Placental pericyte (primary cell): ENCODE measurements around the gene CD80. TPM values are rescaled to one million over a fixed set of nuclear protein-coding genes. Genes with fewer than 3 reads are reported as not detected.

ENCODE experiments used
- total RNA-seq: library from RNA; depleted of rRNA; stranded (reverse); fragments of >200 nt; gene quantifications from 2 replicates; pipeline ENCODE4 v1.2.3, GENCODE V29; 2012

The CD80 gene, protein sequence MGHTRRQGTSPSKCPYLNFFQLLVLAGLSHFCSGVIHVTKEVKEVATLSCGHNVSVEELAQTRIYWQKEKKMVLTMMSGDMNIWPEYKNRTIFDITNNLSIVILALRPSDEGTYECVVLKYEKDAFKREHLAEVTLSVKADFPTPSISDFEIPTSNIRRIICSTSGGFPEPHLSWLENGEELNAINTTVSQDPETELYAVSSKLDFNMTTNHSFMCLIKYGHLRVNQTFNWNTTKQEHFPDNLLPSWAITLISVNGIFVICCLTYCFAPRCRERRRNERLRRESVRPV
- not detected in 2 replicates for total RNA-seq

DNA sequence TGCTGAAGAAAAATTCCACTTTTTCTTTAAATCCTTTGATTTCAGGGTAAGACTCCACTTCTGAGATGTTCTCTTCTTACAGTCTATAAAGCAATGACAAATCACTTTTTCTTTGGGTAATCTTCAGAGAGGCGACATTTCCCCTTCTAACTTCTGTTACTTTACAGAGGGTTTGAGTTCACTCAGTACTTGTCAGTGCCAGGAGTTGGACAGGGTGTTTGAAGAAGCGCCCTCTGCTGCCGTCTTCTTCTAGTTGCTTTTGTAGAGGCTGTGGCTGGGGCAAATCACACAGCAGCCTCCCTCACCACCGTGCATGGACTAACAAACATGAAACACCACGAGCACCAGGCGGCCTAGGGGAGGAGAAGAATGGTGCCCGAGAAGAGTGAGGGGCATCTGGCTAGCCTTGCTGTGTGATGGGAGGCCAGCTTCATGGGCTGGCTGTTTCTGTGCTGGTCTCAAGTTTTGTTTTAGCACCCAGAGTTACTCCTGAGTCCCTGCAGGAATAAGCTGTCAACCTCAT is at the start of gene CD80:
Gene CD80, minus strand, starts transcription at position 174 of the 523 bp plus-strand sequence. CDS start 1,886 bp downstream, outside the sequence.

DNA sequence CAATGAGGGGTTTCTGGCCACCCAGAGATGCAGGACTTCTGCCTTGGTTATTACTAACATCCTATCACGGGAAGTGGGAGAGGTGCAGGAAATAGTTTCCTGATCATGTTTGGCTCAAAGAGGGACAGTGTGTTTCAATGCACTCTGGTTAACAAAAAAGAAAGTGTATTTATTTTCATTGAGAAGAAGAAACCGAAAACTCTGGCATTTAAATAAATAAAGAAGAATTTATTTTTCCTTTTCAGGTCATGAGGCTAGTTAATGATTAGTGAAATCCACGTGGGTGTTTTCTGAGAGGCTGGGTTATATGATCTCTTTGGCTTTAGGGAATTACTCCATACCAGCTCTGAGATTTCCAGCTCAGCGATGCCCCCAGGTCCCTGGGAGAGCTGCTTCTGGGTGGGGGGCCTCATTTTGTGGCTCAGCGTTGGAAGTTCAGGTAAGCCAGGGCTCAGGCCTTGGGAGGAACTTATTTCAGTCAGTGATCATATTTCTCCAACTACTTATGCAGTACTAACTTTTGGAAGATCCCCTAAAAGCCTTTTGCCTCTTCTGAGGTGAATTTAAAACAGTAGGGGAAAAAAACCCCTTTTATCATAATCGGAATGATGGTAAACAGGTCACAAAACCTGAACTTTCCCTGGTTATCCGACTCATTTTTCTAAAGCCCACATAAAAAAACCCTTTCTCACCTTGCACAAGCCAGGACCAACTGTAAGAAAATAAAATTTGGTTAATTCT is 38.3 kb upstream of the CD80 start, which contains the start of gene PLA1A:
Gene PLA1A, plus strand, starts transcription at position 338 of the 741 bp plus-strand sequence. Its CDS starts 29 bp downstream, at position 367.

GRCh38 chr3:119579366-119580066 is 20.1 kb upstream of the CD80 start, which contains the start of gene ADPRH:
Gene ADPRH (plus strand): TSS chr3:119579492. CDS start chr3:119582170, 2,678 bp downstream.

DNA sequence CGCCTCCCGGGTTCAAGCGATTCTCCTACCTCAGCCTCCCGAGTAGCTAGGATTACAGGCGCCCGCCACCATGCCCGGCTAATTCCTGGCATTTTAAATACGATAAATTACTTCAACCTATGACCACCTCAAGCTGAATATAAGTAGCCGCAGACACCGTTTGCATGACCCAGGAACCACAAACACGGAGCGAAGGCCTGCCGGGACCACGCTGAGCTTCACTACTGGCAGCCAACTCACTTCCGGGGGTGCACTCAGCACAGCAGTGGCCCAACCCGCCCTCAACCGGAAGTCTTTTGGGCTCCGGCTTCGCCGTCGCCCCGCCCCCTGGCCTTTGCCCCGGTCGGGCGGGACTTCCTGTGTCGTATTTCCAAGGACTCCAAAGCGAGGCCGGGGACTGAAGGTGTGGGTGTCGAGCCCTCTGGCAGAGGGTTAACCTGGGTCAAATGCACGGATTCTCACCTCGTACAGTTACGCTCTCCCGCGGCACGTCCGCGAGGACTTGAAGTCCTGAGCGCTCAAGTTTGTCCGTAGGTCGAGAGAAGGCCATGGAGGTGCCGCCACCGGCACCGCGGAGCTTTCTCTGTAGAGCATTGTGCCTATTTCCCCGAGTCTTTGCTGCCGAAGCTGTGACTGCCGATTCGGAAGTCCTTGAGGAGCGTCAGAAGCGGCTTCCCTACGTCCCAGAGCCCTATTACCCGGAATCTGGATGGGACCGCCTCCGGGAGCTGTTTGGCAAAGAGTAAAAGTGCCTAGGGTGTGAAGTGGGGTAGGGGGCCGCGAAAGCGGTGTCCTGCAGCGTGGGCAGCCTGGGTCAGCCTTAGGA is 61.0 kb downstream of the CD80 start, which contains the start of gene TIMMDC1:
Gene TIMMDC1, plus strand, starts transcription at position 362 of the 826 bp plus-strand sequence. Its CDS starts 187 bp downstream, at position 549.

Other genes starting within 250 kb of the CD80 start
- gene TMEM39A, start 96.0 kb downstream of the CD80 start, total RNA-seq, result 90.2 and 169 TPM in 2 replicates
- gene POGLUT1, start 90.7 kb downstream of the CD80 start, total RNA-seq, result 16.0 and 24.3 TPM in 2 replicates
- gene TIMMDC1, start 61.1 kb downstream of the CD80 start, total RNA-seq, result 51.9 and 56.7 TPM in 2 replicates
- gene ADPRH, start 19.9 kb upstream of the CD80 start, total RNA-seq, result 1.3 and 3.7 TPM in 2 replicates
- not detected in 2 replicates for gene PLA1A, start 38.3 kb upstream of the CD80 start, total RNA-seq
- gene POPDC2, start 101.0 kb upstream of the CD80 start, total RNA-seq, result 0.14 and 0.44 TPM in 2 replicates
- 7.9 and 12.3 TPM in 2 replicates for gene COX17, start 117.8 kb upstream of the CD80 start, total RNA-seq
- under 0.01 TPM in 1 of 2 replicates, not detected in the other for gene CFAP91, start 143.4 kb upstream of the CD80 start, total RNA-seq
- gene NR1I2, start 222.5 kb upstream of the CD80 start, total RNA-seq, result under 0.01 TPM in 1 of 2 replicates, not detected in the other